HG02981 (cell line): Measurements from ENCODE around the gene RAB5B.

Source experiments
- ATAC-seq: cut with Tn5 transposase; IDR thresholded peaks from one replicate; pipeline ENCODE4 v1.9.1; 2021; ENCODE audit warnings: mild to moderate bottlenecking, moderate library complexity; ENCODE audit not compliant: unreplicated experiment

Gene RAB5B

GRCh38 chr12:55973599-55974307 is at the start of gene RAB5B:
Gene RAB5B (plus strand): TSS chr12:55974078. CDS start chr12:55986961, 12,883 bp downstream.
- peak; percentile 93 for ATAC-seq

DNA sequence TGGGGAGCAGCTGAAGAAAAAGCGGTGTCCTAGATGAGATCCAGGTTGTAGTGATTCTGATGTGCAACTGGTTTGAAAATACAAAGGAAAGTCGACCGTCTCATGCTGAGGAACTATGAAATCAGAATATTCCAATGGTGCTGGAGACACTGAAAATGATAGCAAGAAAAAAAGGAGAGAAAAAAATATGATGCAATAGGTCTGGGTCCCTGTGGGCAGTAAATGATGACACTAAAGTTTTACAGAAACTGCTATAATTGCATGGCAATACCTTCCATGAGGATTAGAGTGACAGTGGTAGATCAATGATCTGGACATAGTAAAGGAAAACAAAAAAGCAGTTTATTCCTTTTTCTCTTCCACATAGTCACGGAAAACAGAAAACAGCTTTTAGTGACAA is 48.5 kb upstream of the RAB5B start:
- ATAC-seq: no peak

DNA sequence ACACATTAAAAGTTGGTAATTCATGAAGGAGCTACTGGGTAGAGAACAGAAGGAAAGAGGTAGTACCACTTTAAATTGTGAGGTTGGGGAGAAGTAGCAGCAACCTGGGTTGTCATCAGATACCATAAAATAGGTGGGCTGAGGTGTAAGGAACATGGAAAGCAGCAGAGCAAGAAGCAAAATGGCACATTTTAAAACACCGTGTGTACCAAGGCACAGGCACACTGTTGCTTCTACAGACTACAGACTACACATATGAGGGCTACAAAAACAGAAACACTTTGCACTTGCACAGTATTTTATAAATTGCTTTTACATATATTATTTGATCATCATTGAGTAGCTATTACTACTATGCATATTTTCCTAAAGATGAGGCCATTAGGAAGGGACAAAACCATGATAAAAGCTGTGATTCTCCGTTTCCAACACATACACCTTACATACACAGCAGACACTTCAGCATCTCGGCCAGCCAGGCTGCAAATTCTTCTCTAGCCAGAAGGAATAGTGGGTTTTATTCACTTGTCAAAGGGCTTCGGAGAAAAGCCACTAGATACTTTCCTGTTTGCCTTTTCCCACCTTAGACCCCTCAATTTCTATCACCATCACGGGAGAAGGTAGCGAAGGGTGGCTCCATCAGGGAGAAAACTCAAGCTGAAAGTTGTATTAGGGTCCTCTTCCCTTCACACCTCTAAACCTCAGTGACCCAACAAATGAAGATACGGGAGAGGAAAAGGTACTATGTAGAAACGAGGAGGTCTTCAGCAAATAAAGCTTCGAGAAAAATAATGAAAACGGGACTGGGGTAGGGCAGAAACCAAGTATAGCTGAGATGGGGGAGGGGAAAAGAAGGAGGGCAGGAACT is 47.8 kb upstream of the RAB5B start:
- ATAC-seq: peak; percentile 0

DNA sequence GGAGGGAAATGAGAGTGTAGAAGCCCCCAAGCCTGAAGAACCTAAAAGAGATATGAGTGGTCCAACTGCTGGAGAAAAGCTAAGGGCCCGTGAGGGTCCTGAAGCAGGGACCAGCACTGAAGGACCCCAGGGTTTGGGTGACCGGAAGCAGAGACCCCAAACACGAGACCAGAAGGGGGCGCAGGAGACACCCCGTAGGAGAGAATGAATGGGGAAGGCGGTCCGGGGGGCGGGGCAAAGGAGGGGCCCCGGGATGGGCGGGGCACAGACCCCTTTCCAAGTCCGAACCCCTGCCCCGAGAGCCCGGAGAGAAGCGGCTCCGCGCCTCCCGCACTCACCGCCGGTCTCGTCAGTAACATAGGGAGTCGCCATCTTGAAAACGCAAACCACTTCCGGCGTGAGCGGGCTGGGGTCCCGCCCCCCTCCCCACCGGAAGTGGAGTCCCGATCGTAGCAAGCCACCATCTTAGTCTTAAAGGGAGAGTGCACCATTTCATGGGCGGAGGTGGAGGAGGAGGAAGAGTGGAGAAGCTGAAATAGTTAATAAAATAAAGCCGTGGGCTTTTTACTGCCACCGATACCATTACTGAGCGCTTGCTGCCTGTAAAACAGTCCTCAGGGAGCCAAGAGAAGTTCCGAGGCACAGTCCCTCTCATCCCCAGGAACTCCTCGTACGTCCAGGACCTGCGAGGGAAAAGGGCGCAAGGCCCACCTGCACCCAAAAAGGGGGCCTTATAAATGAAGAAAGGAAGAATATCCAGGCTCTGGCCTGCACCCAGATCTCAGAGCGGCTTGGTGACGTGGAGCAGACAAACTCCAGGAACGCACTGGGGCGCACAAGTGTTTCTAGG is 46.9 kb upstream of the RAB5B start:
- ATAC-seq: peak; percentile 40

DNA sequence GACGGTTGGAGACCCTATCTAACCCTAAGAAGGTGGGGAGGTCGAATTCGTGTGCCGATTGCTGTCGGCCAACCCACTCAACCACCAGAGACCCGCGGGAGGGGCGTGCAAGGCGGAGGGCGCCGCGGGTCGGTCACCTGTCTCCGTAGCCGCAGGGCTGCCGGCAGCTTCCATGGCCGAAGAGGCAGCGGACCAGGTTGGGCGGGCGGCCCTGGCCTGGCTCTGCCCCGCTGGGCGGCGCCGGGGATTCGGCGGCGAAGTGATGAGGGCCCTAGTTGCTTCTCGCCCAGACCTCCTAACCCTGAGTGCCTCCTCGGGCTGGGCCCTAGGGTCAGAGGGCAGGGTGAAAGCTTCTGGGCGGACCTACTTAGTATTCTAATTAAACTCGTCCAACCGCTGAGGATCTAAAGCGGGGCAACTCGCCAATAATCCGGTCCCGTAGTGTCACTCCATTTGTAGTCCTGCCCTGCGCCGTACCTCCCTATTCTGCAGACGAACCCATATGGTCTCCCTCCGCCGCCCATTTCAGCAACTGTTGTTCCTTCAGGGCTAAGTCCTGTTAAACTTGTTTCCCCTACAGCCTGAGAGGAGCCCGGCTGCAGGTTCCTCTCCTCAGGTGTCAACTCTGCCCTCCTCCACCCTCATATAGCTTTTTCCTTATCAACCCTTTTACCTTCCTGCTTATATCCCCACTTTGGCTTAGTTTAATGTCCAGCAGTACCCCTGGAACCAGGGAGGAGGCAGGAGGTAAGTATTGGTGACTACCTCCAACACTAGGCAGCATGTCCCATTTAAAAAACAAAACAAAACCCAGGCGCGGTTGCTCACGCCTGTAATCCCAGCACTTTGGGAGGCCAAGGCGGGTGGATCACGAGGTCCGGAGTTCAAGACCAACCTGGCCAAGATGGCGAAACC is 46.0 kb upstream of the RAB5B start, which contains the start of gene PYM1:
Gene PYM1, minus strand, starts transcription at position 307 of the 915 bp plus-strand sequence. Its CDS starts 133 bp downstream, at position 174.
- ATAC-seq: peak; percentile 28

DNA sequence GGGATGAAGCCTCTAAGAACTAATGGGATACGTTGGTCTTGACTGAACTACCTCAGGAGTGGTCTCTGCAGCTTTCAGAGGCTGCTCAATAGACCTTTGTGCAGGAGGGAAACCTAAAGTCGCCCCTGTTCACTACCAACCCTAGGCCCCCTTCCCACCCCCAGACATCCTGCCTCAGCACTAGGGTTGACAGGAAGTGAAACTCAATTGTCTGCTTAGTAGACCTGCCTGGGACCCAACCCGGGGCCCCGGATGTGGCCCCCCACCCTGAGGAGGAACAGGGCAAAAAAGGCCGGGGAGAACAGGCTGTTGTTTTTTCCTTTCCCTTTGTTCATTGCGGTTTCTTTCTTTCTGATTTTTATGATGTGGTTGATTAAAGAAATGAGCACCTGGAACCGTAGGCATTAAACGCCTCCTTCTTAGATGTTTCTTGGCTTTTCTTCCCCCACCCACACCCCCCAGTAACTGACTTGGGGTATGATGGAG is 44.5 kb upstream of the RAB5B start:
- ATAC-seq: peak; percentile 43

GRCh38 chr12:55930771-55931316 is 43.0 kb upstream of the RAB5B start, which contains the start of gene DGKA:
Gene DGKA (plus strand): TSS chr12:55931162. CDS start chr12:55936504, 5,342 bp downstream.
- no peak for ATAC-seq

DNA sequence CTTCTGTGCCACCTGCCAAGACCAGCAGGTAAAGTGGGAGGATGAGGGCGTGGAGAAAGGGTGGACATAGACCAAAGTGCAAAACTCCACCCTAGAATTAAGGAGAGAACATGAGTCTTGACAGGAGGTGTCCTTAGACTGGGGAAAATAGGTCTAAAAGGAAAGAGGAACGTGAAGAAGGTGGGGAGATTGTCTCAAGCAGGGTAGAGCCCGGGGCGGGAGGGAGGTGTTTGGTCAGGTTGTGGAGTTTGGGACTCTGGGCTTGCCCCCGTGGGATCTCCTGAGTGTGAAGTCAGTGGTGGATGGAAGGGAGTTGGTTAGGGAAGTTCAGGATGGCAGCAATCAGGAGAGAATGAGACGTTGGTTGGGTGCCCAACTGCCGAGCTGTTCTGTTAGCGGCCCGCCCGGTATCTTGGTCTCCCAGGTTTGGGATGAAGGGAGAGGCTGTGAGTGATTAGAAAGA is 42.5 kb upstream of the RAB5B start:
- ATAC-seq: no peak

DNA sequence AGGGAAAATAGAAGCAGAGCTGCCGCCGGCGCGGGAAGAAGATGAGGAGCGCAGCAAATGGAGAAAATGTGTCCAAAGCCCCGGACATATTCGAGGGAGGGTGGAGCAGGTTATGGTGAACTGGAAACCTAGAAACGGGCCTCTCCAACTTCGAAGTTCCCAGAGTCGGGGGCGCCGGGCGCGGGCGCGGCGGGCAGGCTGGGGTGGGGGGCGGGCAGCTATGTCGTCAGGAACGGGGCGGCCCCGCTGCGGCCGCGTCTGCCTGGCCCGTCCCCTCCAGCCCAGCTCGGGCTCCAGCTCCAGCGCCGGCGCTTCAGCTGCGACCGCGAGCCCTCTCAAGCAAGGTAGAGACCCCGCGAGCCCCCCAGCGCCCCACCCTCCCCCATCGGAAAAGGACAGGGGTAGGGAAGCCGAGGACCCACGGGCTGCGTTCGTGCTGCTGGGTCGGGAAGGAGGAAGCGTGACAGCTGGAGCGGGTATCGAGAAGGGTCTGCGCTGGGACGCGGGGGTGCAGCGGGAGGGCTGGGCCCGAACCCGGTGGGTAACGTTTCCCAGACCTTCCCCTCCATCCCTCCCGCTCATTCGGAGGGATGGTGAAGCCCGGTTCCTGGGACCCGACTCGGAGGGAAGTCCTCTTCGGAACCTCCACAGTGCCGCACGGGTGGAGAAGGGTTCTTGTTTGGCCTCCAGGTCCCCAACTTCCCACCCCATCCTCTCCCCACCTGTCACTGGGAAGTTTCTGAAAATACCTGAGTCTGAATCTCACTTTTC is 41.9 kb upstream of the RAB5B start:
- ATAC-seq: no peak

- no peak for ATAC-seq
Measured at GRCh38 chr12:55932551-55932910, 41.3 kb upstream of the RAB5B start.

DNA sequence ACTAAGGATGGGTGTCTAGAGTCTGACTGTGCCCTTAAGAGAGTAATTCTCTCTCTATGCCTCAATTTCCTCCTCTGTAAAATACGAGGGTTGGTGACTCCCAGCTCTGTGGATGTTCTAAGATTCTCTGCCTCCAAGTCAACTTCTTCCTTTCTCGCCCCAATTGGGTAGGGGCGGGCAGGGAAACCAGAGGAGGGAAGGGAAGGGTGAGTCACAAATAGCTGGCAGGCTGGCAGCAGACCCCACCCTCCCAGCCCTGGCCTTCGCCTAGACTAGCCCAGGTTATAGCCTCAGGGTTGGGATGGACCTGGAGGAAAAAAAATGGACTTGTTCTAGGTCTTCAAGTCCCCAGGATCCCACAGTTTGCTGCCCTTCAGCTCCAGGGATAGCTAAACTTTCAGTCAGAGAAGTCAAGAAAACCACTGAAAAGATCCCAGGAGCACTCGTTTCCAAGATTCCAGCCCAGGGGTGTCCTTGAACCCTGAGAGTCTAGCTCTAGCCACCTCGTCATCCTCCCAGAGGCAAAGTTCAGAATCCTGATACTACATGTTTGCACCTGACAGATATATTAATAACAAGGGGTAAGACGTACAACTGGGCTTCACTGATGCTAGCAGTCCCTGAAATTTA is 40.6 kb upstream of the RAB5B start:
- ATAC-seq: no peak

DNA sequence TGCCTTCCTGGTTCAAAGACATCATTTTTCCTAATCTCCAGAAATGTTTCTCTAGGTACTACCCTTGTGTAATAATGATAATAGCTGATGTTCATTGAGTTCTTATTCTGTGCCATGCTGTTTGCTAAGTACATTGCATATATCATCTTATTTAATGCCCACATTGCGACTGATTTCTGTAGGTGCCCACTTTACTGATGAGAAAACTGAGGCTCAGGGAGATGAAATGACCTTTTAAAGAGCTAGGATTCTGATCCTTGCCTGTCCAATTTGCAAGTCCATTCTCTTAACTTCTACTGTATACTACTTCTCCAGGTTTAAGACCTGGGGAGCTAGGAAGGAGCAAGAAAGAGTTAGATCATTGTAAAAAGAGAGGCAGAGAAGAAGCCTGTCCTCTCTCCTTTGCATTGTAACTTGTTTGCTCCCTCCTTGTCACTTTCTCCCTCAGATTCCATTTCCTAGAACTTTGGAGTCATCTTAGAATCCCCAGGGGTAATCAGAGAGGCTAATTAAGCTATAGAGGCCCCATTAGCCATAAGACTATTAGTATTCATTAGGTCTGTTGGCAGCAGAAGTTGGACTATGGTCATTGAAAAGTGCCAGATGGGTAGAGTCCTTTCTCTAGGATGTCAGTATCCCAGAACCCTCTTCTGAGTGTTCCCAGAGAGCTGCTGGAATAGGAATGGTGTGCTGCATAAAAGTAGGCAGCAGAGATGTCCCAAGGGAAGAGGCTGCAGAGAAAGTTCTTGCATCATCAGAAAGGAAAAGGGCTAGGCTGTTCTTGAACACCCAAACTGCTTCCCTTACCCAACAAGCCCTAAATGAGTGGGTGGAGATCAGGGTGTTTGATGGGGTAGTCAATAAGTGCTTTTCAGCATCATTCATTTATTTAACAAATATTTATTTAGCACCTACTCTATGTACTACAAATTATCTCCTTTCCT is 39.8 kb upstream of the RAB5B start:
- ATAC-seq: no peak

GRCh38 chr12:55934773-55935172 is 39.1 kb upstream of the RAB5B start:
- ATAC-seq: no peak

- ATAC-seq: no peak
Measured at GRCh38 chr12:55935738-55936151, 38.1 kb upstream of the RAB5B start.

- no peak for ATAC-seq
Measured at GRCh38 chr12:55937981-55938380, 35.9 kb upstream of the RAB5B start.

DNA sequence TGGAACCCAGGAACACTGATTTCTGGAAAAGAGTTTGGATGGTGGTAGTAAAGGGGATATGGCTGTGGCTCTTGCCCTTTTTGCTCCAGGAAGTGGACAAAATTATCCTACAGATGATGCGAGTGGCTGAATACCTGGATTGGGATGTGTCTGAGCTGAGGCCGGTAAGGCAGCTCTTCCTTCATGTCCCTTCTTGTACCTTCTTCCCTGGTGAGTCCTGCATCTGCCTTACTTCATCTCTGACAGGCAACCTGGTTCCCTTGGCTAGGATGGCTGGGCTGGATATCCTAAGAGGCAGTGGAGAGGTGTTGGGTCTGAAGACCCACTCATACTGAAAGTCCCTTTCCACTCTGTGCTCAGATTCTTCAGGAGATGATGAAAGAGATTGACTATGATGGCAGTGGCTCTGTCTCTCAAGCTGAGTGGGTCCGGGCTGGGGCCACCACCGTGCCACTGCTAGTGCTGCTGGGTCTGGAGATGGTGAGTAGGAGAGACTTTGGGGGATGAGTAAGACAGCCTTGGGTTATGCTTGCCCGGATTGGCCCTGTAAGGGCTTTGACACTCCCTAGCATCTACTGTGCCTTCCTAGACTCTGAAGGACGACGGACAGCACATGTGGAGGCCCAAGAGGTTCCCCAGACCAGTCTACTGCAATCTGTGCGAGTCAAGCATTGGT is 34.9 kb upstream of the RAB5B start:
- no peak for ATAC-seq
